Stromal cell of bone marrow (primary cell): Measurements from ENCODE around the gene ADD3.

Source experiments
- DNase-seq: peaks from one replicate; pipeline ENCODE4 v3.0.0-alpha.2; 2012; ENCODE audit warnings: low read depth

ADD3 gene

DNA sequence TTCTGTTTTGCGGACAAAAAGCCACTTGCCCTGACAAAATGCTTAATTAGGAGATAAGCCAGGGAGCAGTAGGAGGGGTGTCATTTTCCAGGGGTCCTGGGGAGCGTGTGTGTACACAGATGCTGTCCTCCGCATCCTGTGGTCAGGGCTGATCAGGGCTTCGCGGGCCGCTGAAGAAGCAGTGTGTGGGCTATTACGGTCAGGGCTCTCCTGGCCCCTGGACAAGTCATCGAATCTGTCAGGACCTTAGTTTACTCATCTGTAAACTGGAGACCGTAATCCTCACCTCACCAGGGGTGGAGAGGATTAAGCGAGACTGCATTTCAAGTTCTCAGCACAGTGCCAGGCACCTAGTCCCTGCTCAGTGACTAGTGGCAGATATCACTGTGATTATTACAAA, 173.7 kb downstream of the ADD3 start:
- no peak for DNase-seq

GRCh38 chr10:110181911-110182310, 174.1 kb downstream of the ADD3 start:
- no peak for DNase-seq

DNA sequence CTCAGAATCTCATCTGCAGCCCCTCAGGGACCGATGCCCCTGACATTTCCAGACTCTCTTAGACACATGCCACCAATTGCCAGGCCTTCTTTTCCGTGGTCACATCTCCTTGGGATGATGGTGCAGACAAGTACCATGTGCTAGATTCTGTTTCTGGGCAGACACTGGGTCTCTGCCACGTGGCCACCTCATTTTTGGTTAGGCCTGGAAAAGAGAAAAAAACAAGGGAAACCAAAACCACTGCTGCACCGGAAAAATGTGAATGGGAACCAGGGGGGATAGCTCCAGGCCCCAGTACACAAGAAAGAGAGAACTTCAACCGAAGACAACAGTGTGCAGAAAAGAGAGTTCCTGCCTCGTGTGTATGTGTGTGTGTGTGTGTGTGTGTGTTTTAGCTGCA, 176.6 kb downstream of the ADD3 start:
- DNase-seq: no peak
